Activated CD4-positive, CD25-positive, alpha-beta regulatory T cell treated with anti-CD3 and anti-CD28 coated beads, Interleukin-2, amount 50 U/mL, for 24 hours (primary cell): ENCODE results near the gene FRY.
A peak's percentile ranks its signal among the peaks of the same experiment; 100 is the strongest.

ENCODE experiments used
- ATAC-seq, 2 donors: fragments of 150-1000 bp; cut with Tn5 transposase; one replicate each; pipeline ENCODE4 v1.10.0; 2021; ENCODE audit warnings: mild to moderate bottlenecking in 1 of 2, moderate library complexity in 1 of 2

FRY gene

GRCh38 chr13:32266130-32266529 is 234.6 kb downstream of the FRY start:
- no peak for ATAC-seq

GRCh38 chr13:32267836-32268439 is 236.4 kb downstream of the FRY start:
- peak in 1 of 2 donors; percentile 58 for ATAC-seq

- ATAC-seq, result peak in 1 of 2 donors; percentile 24
These were observed 240.6 kb downstream of the FRY start for GRCh38 chr13:32272021-32272683.

GRCh38 chr13:32277839-32278238 is 246.3 kb downstream of the FRY start:
- ATAC-seq, result no peak

GRCh38 chr13:32278426-32278825 is 246.9 kb downstream of the FRY start:
- no peak for ATAC-seq

GRCh38 chr13:32281096-32281495 is 249.5 kb downstream of the FRY start:
- ATAC-seq, result no peak

- no peak for ATAC-seq
These were observed 250.6 kb downstream of the FRY start for GRCh38 chr13:32282096-32282711.

- no peak for ATAC-seq
These were observed 253.5 kb downstream of the FRY start for GRCh38 chr13:32284927-32285632.

GRCh38 chr13:32285633-32285965 is 254.0 kb downstream of the FRY start:
- ATAC-seq, result no peak

- peak in 1 of 2 donors; percentile 43 for ATAC-seq
These were observed 265.6 kb downstream of the FRY start for GRCh38 chr13:32297206-32297605.

GRCh38 chr13:32298695-32299094 is 267.1 kb downstream of the FRY start:
- no peak for ATAC-seq

GRCh38 chr13:32299893-32300292 is 268.3 kb downstream of the FRY start:
- no peak for ATAC-seq

GRCh38 chr13:32300406-32300805 is 268.8 kb downstream of the FRY start:
- ATAC-seq, result no peak

GRCh38 chr13:32300920-32301319 is 269.3 kb downstream of the FRY start:
- peak; percentile 41 to 53 for ATAC-seq

- ATAC-seq, result no peak
These were observed 270.9 kb downstream of the FRY start for GRCh38 chr13:32302461-32302860.

- no peak for ATAC-seq
These were observed 274.1 kb downstream of the FRY start for GRCh38 chr13:32305646-32306045.

GRCh38 chr13:32309312-32310133 is 277.9 kb downstream of the FRY start:
- peak in 1 of 2 donors; percentile 24 for ATAC-seq

GRCh38 chr13:32310134-32310706 is 278.6 kb downstream of the FRY start:
- peak; percentile 50 to 53 for ATAC-seq

- ATAC-seq, result no peak
These were observed 279.8 kb downstream of the FRY start for GRCh38 chr13:32311188-32311897.

- ATAC-seq, result peak; percentile 65 to 71
These were observed 283.0 kb downstream of the FRY start for GRCh38 chr13:32314271-32315237.
